Nephron (organoid): ENCODE results near the gene ADGRL3.
A peak's percentile ranks its signal among the peaks of the same experiment; 100 is the strongest.

Experiments
- H3K27ac Mint-ChIP-seq, 3 experiments: 2 replicates each; pipeline ENCODE4 v1.8.0; 2020; ENCODE audit warnings: mixed read lengths in 3 of 3, mild to moderate bottlenecking in 2 of 3, moderate library complexity in 1 of 3
- H3K27me3 Mint-ChIP-seq: 2 replicates; pipeline ENCODE4 v1.8.0; 2021; ENCODE audit warnings: low read depth, mild to moderate bottlenecking, moderate library complexity, mixed read lengths
- H3K36me3 Mint-ChIP-seq: 2 replicates; pipeline ENCODE4 v1.8.0; 2020; ENCODE audit warnings: low read depth, mixed read lengths
- H3K4me1 Mint-ChIP-seq: 2 replicates; pipeline ENCODE4 v1.8.0; 2020; ENCODE audit warnings: mixed read lengths
- H3K4me3 Mint-ChIP-seq, 3 experiments: 2 replicates each; pipeline ENCODE4 v1.8.0; 2020; ENCODE audit warnings: mild to moderate bottlenecking in 3 of 3, mixed read lengths in 3 of 3, moderate library complexity in 2 of 3
- H3K9me3 Mint-ChIP-seq: 2 replicates; pipeline ENCODE4 v1.8.0; 2020; ENCODE audit warnings: mixed read lengths
- TF ChIP-seq, protein P1 (sequence below), 3 experiments: fragments of 200-600 bp; sonication (generic); IDR thresholded peaks; one replicate each; pipeline ENCODE4 v1.5.0; 2021; ENCODE audit warnings: antibody characterized with exemption in 3 of 3; ENCODE audit not compliant: unreplicated experiment in 3 of 3

The ADGRL3 gene

DNA sequence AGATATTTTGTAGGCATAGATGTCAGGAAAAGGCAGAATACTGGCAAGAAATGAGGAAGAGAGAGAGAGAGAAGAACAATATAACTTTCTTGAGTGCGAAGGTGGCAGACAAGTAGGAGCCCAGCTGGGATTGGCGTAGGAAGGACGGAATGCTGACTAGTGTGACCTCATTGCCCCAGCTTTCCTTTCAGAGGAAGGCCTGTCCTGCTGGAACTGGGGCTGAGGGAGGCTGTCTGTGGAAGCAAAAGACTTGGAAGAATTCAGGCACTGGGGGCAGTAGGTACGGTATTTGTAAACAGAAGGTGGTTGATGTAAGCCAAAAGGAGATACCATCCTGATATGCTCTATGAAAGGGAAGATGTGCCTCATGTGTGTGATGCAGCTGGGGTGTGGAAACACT, 818.4 kb downstream of the ADGRL3 start:
- H3K27ac Mint-ChIP-seq, result no peak overlapping the region
- no peaks in the 10 kb centered on the region for H3K9me3 Mint-ChIP-seq
- no peaks in the 10 kb centered on the region for H3K4me1 Mint-ChIP-seq
- TF ChIP-seq, protein P1, sequence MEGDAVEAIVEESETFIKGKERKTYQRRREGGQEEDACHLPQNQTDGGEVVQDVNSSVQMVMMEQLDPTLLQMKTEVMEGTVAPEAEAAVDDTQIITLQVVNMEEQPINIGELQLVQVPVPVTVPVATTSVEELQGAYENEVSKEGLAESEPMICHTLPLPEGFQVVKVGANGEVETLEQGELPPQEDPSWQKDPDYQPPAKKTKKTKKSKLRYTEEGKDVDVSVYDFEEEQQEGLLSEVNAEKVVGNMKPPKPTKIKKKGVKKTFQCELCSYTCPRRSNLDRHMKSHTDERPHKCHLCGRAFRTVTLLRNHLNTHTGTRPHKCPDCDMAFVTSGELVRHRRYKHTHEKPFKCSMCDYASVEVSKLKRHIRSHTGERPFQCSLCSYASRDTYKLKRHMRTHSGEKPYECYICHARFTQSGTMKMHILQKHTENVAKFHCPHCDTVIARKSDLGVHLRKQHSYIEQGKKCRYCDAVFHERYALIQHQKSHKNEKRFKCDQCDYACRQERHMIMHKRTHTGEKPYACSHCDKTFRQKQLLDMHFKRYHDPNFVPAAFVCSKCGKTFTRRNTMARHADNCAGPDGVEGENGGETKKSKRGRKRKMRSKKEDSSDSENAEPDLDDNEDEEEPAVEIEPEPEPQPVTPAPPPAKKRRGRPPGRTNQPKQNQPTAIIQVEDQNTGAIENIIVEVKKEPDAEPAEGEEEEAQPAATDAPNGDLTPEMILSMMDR (IDR thresholded peaks at IDR 0.05; ENCODE audit: unreplicated experiment in 3 of 3), result no peak
- no peaks in the 10 kb centered on the region for H3K27me3 Mint-ChIP-seq
- no peak overlapping the region for H3K4me3 Mint-ChIP-seq
- H3K36me3 Mint-ChIP-seq, result no peaks in the 10 kb centered on the region

DNA sequence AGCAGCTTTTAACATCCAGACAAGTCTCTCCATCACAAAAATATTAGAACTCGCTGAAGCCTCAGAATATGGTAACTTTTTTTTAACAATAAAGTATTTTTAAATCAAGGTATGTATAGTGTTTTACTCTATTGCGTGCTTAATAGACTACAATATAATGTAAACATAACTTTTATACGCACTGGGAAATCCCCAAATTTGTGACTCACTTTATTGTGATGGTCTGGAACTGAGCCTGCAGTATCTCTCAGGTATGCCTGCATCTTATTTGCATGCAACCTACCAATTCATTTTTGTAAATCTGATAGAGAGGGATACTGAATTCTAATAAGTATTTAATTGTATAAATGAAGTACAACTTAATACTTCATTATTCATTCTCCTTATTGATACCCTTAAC, 823.5 kb downstream of the ADGRL3 start:
- no peaks in the 10 kb centered on the region for H3K36me3 Mint-ChIP-seq
- H3K27me3 Mint-ChIP-seq, result no peaks in the 10 kb centered on the region
- no peak overlapping the region for H3K4me3 Mint-ChIP-seq
- H3K4me1 Mint-ChIP-seq, result no peaks in the 10 kb centered on the region
- TF ChIP-seq, protein P1 (IDR thresholded peaks at IDR 0.05; ENCODE audit: unreplicated experiment in 3 of 3), result no peak
- H3K27ac Mint-ChIP-seq, result no peak overlapping the region
- no peaks in the 10 kb centered on the region for H3K9me3 Mint-ChIP-seq

DNA sequence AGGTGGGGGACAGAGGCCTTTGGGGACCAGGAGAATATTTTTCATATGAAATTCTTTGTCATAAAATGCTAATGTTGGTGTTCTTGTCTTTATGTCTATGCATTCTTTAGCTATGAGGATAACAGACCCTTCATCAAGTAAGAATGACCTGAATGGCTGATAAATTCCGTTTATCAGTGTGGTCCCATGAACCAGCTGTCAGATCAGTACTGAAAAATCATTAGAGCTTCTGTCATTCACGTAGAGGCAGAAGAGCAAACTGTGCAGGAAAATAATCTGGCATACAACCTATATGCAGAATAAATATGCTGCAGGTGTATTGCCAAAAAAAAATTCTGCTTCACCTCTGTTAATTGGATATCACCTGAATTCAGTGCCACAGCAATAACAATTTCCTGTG, 828.6 kb downstream of the ADGRL3 start:
- Mint-ChIP-seq H3K27me3 (no peaks in the 10 kb centered on the region), H3K9me3 (no peaks in the 10 kb centered on the region), H3K4me1 (no peaks in the 10 kb centered on the region), H3K27ac (no peak overlapping the region), H3K4me3 (no peak overlapping the region), H3K36me3 (no peaks in the 10 kb centered on the region)
- TF ChIP-seq, protein P1 (IDR thresholded peaks at IDR 0.05; ENCODE audit: unreplicated experiment in 3 of 3), result no peak

DNA sequence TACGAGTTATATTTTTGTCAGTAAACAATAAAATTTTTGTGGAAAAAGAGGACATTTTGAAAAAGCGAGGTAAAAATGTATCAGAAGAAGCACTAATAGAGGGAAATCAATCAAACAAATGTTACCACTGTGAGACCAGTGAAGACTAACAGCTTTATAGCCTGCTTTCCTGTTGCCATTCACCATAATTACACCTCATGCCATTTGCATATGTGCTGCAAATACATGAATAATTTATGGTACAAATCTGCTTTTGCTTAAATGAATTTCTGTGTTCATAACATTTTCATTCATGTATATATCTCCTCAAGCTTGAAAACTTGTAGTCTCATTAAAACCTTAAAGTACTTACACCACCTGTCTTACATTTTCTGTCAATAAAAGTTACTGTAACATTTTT, 830.8 kb downstream of the ADGRL3 start:
- TF ChIP-seq, protein P1 (IDR thresholded peaks at IDR 0.05; ENCODE audit: unreplicated experiment in 3 of 3), result no peak
- Mint-ChIP-seq H3K36me3 (no peaks in the 10 kb centered on the region), H3K4me1 (no peaks in the 10 kb centered on the region), H3K27me3 (no peaks in the 10 kb centered on the region), H3K9me3 (no peaks in the 10 kb centered on the region), H3K27ac (no peak overlapping the region), H3K4me3 (no peak overlapping the region)

DNA sequence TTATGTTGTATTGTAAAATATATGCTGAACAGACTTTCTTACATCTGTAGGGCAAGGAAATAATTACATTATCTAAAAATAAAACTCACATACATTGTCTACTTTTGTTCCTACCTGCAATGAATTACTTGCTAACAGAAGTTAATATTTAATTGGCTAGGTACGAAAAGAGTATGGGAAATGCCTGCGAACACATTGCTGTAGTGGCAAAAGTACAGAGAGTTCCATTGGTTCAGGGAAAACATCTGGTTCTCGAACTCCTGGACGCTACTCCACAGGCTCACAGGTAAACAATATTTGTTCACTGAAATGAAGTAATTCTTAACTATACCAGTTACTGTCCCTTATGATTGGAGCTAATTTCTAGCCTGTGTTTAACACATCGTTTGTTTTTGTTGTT, 837.4 kb downstream of the ADGRL3 start:
- Mint-ChIP-seq H3K9me3 (no peaks in the 10 kb centered on the region), H3K36me3 (no peaks in the 10 kb centered on the region), H3K27ac (peak overlapping the region in 1 of 3 experiments; percentile 77), H3K4me3 (no peak overlapping the region), H3K27me3 (no peaks in the 10 kb centered on the region), H3K4me1 (peaks cover under 1% of the 10 kb centered on the region)
- TF ChIP-seq, protein P1 (IDR thresholded peaks at IDR 0.05; ENCODE audit: unreplicated experiment in 3 of 3), result no peak

DNA sequence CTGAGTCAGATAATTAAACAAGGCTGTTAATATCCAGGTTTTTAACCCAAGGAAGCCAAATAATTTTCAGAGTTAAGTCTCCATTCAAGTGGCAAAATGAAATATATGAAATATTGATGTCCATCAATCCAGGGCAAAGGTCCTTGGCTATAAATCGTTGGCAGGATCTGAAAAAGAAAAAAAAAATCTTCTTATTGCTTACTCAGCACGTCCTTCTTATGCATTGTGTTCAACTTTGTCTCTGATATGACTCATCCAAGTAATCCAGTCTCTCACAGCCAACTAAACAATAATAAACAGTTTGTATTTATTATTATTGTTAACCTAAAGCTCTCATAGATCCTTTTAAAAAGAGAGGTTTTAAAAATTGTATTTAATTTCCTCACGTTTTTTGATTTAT, 851.2 kb downstream of the ADGRL3 start:
- Mint-ChIP-seq H3K36me3 (no peaks in the 10 kb centered on the region), H3K4me1 (no peaks in the 10 kb centered on the region), H3K27ac (no peak overlapping the region), H3K4me3 (no peak overlapping the region), H3K9me3 (no peaks in the 10 kb centered on the region), H3K27me3 (no peaks in the 10 kb centered on the region)
- TF ChIP-seq, protein P1 (IDR thresholded peaks at IDR 0.05; ENCODE audit: unreplicated experiment in 3 of 3), result no peak
